ENCODE measurements around the gene FRMD8. TPM values are rescaled to one million over a fixed set of nuclear protein-coding genes. Genes with fewer than 3 reads are reported as not detected.

FRMD8 gene
- total RNA-seq, 1 donor from 2014 or later, result 21.9 TPM

- no peak for TF ChIP-seq CTCF (IDR thresholded peaks at IDR 0.05; ENCODE audit: insufficient read depth, low read length, severe bottlenecking)
- H3K4me3 ChIP-seq (ENCODE audit: low read depth, low read length), result no peak overlapping the region
These were observed 31.9 kb downstream of the FRMD8 start for GRCh38 chr11:65418431-65418680.

GRCh38 chr11:65418681-65419459 lies 32.4 kb downstream of the FRMD8 start:
- Histone ChIP-seq H3K36me3 (ENCODE audit: control insufficient read depth, insufficient read depth, low read length) (peaks cover 13% of the 10 kb centered on the region), H3K4me3 (ENCODE audit: low read depth, low read length) (peak overlapping the region; percentile 18), H3K27me3 (ENCODE audit: control insufficient read depth, insufficient read depth, low read length) (no peaks in the 10 kb centered on the region)
- no peak for TF ChIP-seq CTCF (IDR thresholded peaks at IDR 0.05; ENCODE audit: insufficient read depth, low read length, severe bottlenecking)
- DNase-seq (ENCODE audit: low read depth), result peak; percentile 89
- no peak for FAIRE-seq

More at GRCh38 chr11:65418431-65418680, 31.9 kb downstream of the FRMD8 start:
- FAIRE-seq (no peak), DNase-seq (ENCODE audit: low read depth) (no peak)
- Histone ChIP-seq H3K27me3 (ENCODE audit: control insufficient read depth, insufficient read depth, low read length) (no peaks in the 10 kb centered on the region), H3K36me3 (ENCODE audit: control insufficient read depth, insufficient read depth, low read length) (peaks cover 8% of the 10 kb centered on the region)

GRCh38 chr11:65419460-65419771 lies 33.0 kb downstream of the FRMD8 start:
- FAIRE-seq, result no peak
- Histone ChIP-seq H3K27me3 (ENCODE audit: control insufficient read depth, insufficient read depth, low read length) (no peaks in the 10 kb centered on the region), H3K4me3 (ENCODE audit: low read depth, low read length) (peak overlapping the region; percentile 18), H3K36me3 (ENCODE audit: control insufficient read depth, insufficient read depth, low read length) (peaks cover 17% of the 10 kb centered on the region)
- no peak for TF ChIP-seq CTCF (IDR thresholded peaks at IDR 0.05; ENCODE audit: insufficient read depth, low read length, severe bottlenecking)
- DNase-seq (ENCODE audit: low read depth), result no peak

GRCh38 chr11:65419772-65420481 lies 33.5 kb downstream of the FRMD8 start:
- no peaks in the 10 kb centered on the region for H3K27me3 ChIP-seq (ENCODE audit: control insufficient read depth, insufficient read depth, low read length)
- TF ChIP-seq CTCF (IDR thresholded peaks at IDR 0.05; ENCODE audit: insufficient read depth, low read length, severe bottlenecking), result no peak
- DNase-seq (ENCODE audit: low read depth) (peak; percentile 91), FAIRE-seq (no peak)
- peaks cover 18% of the 10 kb centered on the region for H3K36me3 ChIP-seq (ENCODE audit: control insufficient read depth, insufficient read depth, low read length)
- H3K4me3 ChIP-seq (ENCODE audit: low read depth, low read length), result peak overlapping the region; percentile 20

GRCh38 chr11:65420506-65420905 lies 34.1 kb downstream of the FRMD8 start:
- peak overlapping the region; percentile 16 for H3K4me3 ChIP-seq (ENCODE audit: low read depth, low read length)
- DNase-seq (ENCODE audit: low read depth), result peak; percentile 1
- TF ChIP-seq CTCF (IDR thresholded peaks at IDR 0.05; ENCODE audit: insufficient read depth, low read length, severe bottlenecking), result no peak
- H3K27me3 ChIP-seq (ENCODE audit: control insufficient read depth, insufficient read depth, low read length), result no peaks in the 10 kb centered on the region
- H3K36me3 ChIP-seq (ENCODE audit: control insufficient read depth, insufficient read depth, low read length), result peaks cover 18% of the 10 kb centered on the region
- no peak for FAIRE-seq

Data from bronchial epithelial cell (primary cell).